RWPE1 (cell line): Measurements from ENCODE around the gene USH1G.
"Not testable (repeated sequence)": the region's sequence is repeated elsewhere in the genome, so short reads cannot be mapped to it uniquely, and the experiment has no call there.

Source experiments
- CTCF ChIA-PET: fragments of 350-600 bp; sonication (Branson Sonifier 250); formaldehyde crosslinking; extraction: SDS; loops from one replicate; lab custom pipeline; 2021; lab: Yijun Ruan, JAX
- POLR2A ChIA-PET: fragments of 400-600 bp; formaldehyde crosslinking; extraction: SDS; loops from one replicate; lab custom pipeline; 2020; ENCODE audit warnings: antibody characterized with exemption; ENCODE audit not compliant: low non-redundant PET; lab: Yijun Ruan, JAX
- DNase-seq: peaks from one replicate; pipeline ENCODE4 v3.0.0; 2012; ENCODE audit warnings: low spot score
- H3K27ac ChIP-seq: fragments of 450-650 bp; 2 replicates; pipeline ENCODE4 v1.5.1; 2017
- TF ChIP-seq, protein P1 (sequence below): fragments of 450-650 bp; conservative IDR thresholded peaks from 2 replicates; pipeline ENCODE4 v1.5.1; 2017; ENCODE audit warnings: low read depth, mild to moderate bottlenecking

USH1G gene

DNA sequence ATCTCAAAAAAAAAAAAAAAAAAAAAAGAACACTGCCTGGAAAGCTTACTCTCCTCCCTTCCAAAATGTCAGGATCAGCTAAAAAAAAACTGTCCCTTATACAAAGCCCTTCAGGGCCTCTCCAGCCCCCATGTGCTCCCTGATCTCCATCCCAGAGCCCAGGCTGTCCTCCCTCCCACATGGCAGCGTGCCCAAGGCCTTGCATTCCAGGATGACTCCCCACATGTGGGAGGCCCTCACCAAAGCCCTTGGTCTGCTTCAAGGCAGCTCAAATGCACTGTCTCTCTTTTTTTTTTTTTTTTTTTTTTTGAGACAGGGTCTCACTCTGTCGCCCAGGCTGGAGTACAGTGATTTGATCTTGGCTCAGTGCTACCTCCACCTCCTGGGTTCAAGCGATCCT is 52.5 kb downstream of the USH1G start:
- ChIA-PET CTCF (interaction anchor here (0.6 kb wide), 2 partner anchors 8 to 135 kb away, joined by 3 read pairs; no protein-coding TSS in a partner anchor), POLR2A (interaction anchor here (0.5 kb wide), 1 partner anchor 13 kb away, joined by 3 read pairs; no protein-coding TSS in a partner anchor)
- no peak overlapping the region for H3K27ac ChIP-seq
- no peak for DNase-seq
- TF ChIP-seq, protein P1, sequence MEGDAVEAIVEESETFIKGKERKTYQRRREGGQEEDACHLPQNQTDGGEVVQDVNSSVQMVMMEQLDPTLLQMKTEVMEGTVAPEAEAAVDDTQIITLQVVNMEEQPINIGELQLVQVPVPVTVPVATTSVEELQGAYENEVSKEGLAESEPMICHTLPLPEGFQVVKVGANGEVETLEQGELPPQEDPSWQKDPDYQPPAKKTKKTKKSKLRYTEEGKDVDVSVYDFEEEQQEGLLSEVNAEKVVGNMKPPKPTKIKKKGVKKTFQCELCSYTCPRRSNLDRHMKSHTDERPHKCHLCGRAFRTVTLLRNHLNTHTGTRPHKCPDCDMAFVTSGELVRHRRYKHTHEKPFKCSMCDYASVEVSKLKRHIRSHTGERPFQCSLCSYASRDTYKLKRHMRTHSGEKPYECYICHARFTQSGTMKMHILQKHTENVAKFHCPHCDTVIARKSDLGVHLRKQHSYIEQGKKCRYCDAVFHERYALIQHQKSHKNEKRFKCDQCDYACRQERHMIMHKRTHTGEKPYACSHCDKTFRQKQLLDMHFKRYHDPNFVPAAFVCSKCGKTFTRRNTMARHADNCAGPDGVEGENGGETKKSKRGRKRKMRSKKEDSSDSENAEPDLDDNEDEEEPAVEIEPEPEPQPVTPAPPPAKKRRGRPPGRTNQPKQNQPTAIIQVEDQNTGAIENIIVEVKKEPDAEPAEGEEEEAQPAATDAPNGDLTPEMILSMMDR, result no peak

DNA sequence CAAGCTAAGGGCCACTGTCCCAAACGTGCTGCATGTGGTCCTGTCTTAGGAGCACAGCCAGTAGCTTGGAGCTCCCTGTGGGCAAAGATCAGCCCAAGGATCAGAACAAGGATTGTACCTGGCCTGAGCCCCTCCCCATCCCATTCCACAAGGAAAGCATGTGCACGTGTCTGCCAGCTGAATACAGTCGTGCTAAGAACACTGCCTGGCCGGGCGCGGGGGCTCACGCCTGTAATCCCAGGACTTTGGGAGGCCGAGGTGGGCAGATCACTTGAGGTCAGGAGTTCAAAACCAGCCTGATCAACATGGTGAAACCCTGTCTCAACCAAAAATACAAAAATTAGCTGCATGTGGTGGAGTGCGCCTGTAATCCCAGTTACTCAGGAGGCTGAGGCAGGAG is 53.0 kb downstream of the USH1G start:
- CTCF ChIA-PET, result interaction anchor here (0.6 kb wide), 1 partner anchor 79 kb away, joined by 3 read pairs; no protein-coding TSS in a partner anchor
- DNase-seq, POLR2A ChIA-PET, H3K27ac ChIP-seq: not testable (repeated sequence)

DNA sequence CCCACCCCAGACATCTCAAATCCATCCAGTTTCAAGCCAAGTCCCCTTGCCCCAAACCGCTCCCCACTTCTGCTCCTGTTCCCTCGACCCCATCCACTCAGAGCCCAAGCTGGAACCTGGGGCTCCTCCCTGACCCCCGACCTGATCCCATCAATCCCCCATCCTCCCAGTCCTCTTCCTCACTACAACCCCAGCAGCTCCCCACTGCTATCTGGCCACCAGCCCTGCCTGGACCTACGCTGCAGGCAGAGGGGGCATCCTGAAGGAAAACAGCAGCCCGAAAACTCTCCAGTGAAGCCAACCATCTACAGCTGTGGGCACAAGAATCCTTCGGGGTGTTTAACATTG is 54.2 kb downstream of the USH1G start:
- CTCF ChIA-PET, result interaction anchor here (0.6 kb wide), 1 partner anchor 138 kb away, joined by 3 read pairs; no protein-coding TSS in a partner anchor

DNA sequence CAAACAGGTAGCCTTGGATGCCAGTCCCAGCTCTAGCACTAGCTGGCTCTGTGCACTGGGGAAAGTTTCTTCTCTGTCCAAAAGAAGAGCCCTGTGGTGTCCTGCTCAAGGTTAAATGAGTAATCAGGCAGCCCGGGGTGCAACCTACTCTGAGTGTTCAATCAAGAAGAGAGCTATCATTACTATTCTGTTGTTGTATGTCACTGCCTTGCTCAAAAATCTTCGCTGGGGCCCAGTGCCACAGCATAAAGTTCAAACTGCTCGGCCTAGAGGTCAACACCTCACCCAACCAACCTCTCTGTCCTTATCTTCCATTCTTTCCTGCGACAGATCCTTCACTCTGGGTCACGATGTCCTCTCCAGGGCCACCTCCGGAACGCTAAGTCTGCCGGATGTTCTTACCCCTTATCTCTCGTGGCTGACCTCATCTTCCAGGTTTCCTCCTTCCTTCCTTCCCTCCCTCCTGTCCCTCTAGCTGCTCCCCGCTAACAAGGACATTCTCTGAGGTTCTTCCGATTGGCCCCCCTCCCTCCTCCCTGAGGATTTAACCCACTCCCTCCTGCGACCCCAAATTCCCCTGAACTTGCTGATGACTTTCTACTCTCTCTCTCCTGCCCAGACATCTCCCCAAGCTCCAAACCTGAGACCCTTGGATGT is 54.7 kb downstream of the USH1G start:
- TF ChIP-seq, protein P1, result no peak
- H3K27ac ChIP-seq, result no peak overlapping the region; the same call in 1 of the 2 replicates
- no peak for DNase-seq
- ChIA-PET POLR2A (interaction anchor here (0.5 kb wide), 1 partner anchor 92 kb away, joined by 4 read pairs; the partner anchor contains the start of gene NAT9), CTCF (interaction anchor here (0.6 kb wide), 1 partner anchor 139 kb away, joined by 3 read pairs; no protein-coding TSS in a partner anchor)

More for the DNA sequence above, 54.2 kb downstream of the USH1G start:
- H3K27ac ChIP-seq, result no peak overlapping the region
- POLR2A ChIA-PET, result no interaction called here
- TF ChIP-seq, protein P1, result no peak
- DNase-seq, result no peak

DNA sequence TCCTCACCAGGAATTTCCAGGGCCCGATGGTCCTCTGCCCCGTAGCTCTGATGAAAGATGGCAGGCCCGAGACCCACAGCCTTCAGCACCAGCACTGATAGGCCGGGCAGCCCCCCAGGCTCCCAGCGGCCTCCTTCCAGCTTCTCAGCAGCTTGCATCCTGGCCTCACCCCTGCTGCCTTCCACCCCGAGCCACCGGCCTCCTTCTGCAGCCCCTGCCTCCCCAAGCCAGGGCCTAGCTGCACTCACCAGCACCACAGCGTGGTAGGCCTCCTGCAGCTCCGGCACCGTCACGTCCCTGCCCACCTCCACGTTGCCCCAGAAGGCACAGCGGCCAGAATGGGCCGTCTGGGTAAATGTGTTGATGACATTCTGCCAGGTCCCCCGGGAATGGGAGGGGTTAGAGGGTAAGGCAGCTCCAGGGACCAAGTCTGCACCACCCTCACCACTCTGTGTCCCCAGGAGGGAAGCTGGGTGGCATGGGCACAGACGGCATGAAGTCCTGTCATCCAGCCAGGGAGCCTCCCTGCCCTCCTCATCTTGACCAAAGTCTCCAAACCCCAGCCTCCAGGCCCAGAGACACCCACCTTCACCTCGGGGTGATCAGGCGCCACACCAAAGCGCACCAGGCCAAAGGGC is 56.7 kb downstream of the USH1G start:
- ChIA-PET POLR2A (no interaction called here), CTCF (interaction anchor here (0.6 to 1.5 kb wide), 4 partner anchors 67 to 121 kb away, joined by 3 to 9 read pairs (median 4); no protein-coding TSS in a partner anchor)
- no peak for DNase-seq
- TF ChIP-seq, protein P1, result no peak
- H3K27ac ChIP-seq, result peak overlapping the region; percentile 7; the same call in 1 of the 2 replicates
